HL-60 (cell line): ENCODE data around the gene SLC12A8.

Source experiments
- DNase-seq, 2 experiments: peaks; one replicate each; pipeline ENCODE4 v3.0.0-alpha.2; 2010 to 2020; ENCODE audit warnings: low read depth in 1 of 2, low spot score in 1 of 2
- H3K27ac ChIP-seq: fragments of 250-450 bp; sonication (Bioruptor Pico); replicated peaks from 2 replicates; pipeline ENCODE4 v1.5.1; 2020; ENCODE audit warnings: mild to moderate bottlenecking, moderate library complexity
- H3K27me3 ChIP-seq: fragments of 250-450 bp; sonication (Bioruptor Pico); 2 replicates; pipeline ENCODE4 v1.5.1; 2021; ENCODE audit warnings: mild to moderate bottlenecking, moderate library complexity; ENCODE audit not compliant: insufficient read depth, poor library complexity, severe bottlenecking
- H3K4me3 ChIP-seq: replicated peaks from 2 replicates; pipeline ENCODE4 v1.5.1; 2011; ENCODE audit warnings: mild to moderate bottlenecking, control low read depth, low read length; ENCODE audit not compliant: insufficient read depth
- CTCF ChIP-seq: IDR thresholded peaks from one replicate; pipeline ENCODE4 v1.5.1; 2011; ENCODE audit warnings: low read length, control low read depth, inconsistent platforms; ENCODE audit not compliant: insufficient read depth
- GABPA ChIP-seq: IDR thresholded peaks from 2 replicates; pipeline ENCODE4 v1.6.1; 2012; ENCODE audit warnings: low read depth
- POLR2AphosphoS5 ChIP-seq: IDR thresholded peaks from 2 replicates; pipeline ENCODE4 v1.6.1; 2012; ENCODE audit warnings: low read depth
- REST ChIP-seq: IDR thresholded peaks from 2 replicates; pipeline ENCODE4 v1.6.1; 2012; ENCODE audit warnings: low read depth; ENCODE audit not compliant: insufficient replicate concordance
- SPI1 ChIP-seq: IDR thresholded peaks from 2 replicates; pipeline ENCODE4 v1.6.1; 2012; ENCODE audit warnings: low read depth, mild to moderate bottlenecking, borderline replicate concordance

The SLC12A8 gene

GRCh38 chr3:125156456-125156855 is 56.1 kb downstream of the SLC12A8 start:
- H3K27me3 ChIP-seq = no peaks in the 10 kb centered on the region
- H3K27ac ChIP-seq = no peak overlapping the region
- DNase-seq = no peak
- H3K4me3 ChIP-seq = no peak overlapping the region
- TF ChIP-seq GABPA = no peak
- no peak for TF ChIP-seq SPI1

GRCh38 chr3:125154800-125155269 is 57.7 kb downstream of the SLC12A8 start:
- H3K27ac ChIP-seq = no peak overlapping the region

GRCh38 chr3:125154110-125154509 is 58.4 kb downstream of the SLC12A8 start:
- H3K27ac ChIP-seq = no peak overlapping the region
- no peak overlapping the region for H3K4me3 ChIP-seq
- TF ChIP-seq GABPA (no peak), CTCF (no peak), REST (no peak), SPI1 (no peak), POLR2AphosphoS5 (no peak)
- no peaks in the 10 kb centered on the region for H3K27me3 ChIP-seq
- DNase-seq = no peak

More at GRCh38 chr3:125154800-125155269, 57.7 kb downstream of the SLC12A8 start:
- Histone ChIP-seq H3K27me3 (no peaks in the 10 kb centered on the region), H3K4me3 (no peak overlapping the region)
- TF ChIP-seq CTCF (no peak), REST (no peak), SPI1 (no peak), GABPA (no peak)
- DNase-seq = no peak

- no peak overlapping the region for H3K27ac ChIP-seq
- TF ChIP-seq POLR2AphosphoS5 (no peak), GABPA (no peak), REST (no peak), SPI1 (no peak), CTCF (no peak)
- H3K27me3 ChIP-seq = no peaks in the 10 kb centered on the region
- H3K4me3 ChIP-seq = no peak overlapping the region
- no peak for DNase-seq
These were observed 59.6 kb downstream of the SLC12A8 start for GRCh38 chr3:125152951-125153350.
